TTC549 (cell line): ENCODE results near the gene ACBD3.

ENCODE experiments used
- FAIRE-seq: peaks from 2 replicates; lab custom pipeline; 2012; peaks lifted over from hg19 to GRCh38; lab: Jason Lieb, UNC

ACBD3 gene

DNA sequence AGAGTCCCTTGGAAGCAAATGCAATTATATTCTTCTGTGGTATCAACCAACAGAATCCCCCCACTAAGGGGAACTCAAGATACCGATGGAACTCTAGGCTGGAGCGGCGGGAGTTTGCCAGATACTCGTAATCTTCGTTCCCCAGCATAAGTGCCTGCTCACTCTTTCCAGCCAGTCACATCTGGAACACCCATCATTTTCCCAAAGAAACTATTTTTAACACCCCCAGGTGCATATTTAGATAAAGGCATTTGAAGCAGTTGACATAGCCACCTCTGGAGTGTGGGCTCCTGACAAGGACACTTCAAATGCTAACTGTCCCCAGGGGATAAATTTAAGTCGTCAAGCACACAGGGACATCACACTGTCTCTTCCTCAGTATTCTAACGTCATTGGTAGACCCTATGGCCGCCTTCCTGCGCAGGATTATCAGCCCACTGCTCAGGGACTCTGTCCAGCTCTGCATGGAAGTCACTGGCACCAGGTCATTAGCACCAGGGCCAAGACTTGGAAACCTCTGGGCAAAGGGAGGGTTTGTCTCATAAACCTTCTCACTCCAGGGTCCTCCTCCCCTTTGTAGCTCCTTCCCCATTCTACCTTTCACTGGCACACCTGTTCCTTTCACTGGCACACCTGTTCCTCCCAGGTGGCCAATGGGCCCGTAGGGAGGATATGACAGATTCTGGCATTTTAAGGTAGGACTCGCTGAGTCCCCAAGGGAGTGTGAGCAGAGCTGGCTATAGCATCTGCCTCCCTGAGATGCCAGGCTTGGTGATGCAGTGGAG lies 75.3 kb downstream of the ACBD3 start:
- no peak for FAIRE-seq

- no peak for FAIRE-seq
Observed at GRCh38 chr1:226110249-226111097, 76.1 kb downstream of the ACBD3 start.

DNA sequence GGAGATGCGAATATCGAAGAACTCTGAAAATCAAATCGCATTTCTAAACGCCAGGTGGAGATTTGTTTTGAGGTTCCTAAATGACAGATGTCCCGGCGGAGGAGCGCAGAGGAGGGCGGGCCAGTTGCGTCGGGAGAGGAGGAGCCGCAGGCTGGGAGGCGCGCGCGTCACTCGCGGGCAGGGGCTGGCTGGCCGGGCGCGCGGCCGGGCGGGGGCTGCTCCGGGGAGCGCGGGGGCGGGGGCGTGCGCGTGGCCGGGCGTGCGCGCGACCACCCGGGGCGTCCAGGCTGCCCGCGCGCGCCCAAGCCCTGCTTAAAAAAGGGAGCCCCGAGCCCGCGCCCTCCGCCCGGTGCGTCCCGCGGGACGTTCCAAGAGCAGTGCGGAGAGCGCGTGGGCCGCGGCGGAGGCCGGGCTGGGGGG lies 76.7 kb downstream of the ACBD3 start:
- FAIRE-seq: no peak

DNA sequence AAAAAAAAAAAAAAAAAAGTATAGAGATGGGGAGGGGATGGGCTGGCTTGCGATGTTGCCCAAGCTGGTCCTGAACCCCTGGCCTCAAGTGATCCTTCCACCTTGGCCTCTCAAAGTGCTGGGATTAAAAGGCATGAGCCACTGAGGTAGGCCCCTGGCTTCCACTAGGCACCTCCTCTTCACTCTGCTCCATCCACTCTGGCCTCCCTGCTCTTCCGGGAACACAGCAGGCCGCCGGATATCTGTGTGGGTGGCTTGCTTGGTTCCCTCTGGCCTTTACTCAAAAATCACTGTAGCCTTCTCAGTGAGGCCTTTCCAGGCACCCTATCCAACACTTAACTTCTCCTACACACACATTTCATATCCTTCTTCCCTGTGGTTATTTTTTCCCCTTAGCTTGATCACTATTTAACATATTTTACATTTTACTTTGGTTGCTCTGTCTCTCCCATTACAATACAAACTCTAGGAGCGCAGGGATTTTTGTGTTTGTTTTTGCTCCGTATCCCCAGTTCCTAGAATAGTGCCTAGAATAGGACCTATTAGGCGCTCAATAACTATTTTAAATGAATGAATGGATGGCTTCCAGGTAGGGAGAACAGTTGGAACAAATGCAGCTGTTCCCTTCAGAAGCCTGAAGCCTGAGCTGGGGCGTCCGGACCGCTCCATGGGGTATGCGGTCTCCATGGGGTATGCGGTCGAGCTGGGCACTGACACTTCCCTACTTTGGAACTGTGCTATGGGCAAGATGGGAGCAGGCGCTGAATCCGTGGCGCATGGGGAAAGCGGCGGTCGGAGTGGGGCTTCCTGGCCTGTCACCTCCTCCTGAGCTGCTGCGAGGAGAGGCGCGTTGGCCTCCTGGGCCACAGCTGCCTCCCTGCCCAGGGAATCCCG lies 77.4 kb downstream of the ACBD3 start:
- no peak for FAIRE-seq

GRCh38 chr1:226107471-226108460 lies 78.8 kb downstream of the ACBD3 start:
- no peak for FAIRE-seq

DNA sequence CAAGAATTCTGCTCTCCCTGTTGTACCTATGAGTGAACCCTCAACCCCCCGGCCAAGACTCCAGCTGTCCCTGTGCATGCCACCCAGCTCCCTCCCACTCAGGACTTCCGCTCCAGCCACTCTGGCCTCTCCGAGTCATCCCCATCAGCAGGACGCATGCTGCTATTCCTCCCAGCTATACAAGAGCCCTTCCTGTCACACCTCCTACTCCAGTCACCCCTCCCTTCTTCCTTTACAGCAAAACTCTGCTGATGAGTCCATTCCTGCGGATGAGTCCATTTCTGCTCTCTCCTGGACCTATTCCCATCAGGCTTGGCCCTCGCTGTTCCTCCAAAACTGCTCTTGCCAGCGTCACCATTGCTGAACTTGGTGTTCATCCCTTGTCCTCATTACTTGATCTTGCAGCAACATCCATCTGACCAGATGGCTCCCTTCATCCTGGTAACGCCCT lies 81.8 kb downstream of the ACBD3 start:
- FAIRE-seq: no peak

- no peak for FAIRE-seq
Observed at GRCh38 chr1:226100436-226101391, 85.8 kb downstream of the ACBD3 start.

DNA sequence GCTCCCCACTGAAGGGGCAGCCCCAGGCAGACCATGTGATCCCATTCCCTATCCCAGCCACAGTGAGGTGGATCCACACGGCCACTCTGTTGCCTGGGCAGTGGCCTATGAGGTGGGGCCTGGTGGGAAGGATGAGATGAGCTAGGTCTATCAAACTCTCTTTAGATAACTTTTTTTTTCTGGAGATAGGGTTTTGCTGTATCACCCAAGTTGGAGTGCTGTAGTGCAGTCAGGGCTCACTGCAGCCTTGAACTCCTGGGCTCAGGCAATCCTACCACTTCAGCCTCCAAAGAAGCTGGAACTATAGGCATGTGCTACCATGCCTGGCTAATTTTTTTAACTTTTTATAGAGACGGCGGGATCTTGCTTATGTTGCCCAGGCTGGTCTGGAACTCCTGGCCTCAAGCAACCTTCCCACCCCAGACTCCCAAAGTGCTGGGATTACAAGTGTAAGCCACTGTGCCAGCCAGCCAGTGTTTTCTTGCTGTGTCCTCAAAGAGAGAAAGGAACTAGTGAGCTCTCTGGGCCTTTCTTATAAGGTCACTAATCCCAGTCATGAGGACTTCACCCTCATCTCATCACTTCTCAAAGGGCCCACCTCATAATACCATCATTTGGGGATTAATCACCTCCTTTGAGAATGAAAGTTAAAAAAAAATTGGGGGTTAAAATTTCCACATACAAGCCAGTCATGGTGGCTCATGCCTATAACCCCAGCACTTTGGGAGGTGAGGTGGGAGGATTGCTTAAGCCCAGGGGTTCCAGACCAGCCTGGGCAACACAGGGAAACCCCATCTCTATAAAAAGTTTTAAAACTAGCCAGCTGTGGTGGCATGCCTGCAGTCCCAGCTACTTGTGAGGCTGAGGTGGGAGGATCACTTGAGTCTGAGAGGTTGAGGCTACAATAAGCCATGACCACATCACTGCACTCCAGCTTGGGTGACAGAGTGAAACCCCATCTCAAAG lies 87.4 kb downstream of the ACBD3 start:
- no peak for FAIRE-seq

- FAIRE-seq: no peak
Observed at GRCh38 chr1:226097866-226098625, 88.5 kb downstream of the ACBD3 start.

- FAIRE-seq: no peak
Observed at GRCh38 chr1:226095286-226095685, 91.3 kb downstream of the ACBD3 start.
